ENCODE measurements around the gene SLC8A1.

Gene SLC8A1

DNA sequence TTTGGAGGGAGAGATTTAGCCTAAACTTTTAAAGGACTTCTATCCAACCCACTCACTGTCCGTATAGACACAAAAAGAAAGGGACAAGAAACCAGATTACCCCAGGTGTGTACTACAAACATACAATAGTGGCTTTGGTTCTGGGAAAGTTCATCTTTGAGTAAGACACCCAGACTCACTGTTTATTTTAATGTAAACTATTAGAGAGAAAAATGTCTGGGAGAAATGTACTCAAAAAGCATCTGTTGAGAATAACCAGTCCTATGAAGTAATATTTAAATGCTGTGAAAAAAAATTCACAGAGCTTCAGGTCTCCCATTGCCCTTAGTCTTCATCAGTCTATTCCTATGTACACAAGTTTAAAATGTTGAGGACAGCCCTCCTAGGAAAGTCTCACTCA is 107.5 kb downstream of the SLC8A1 start:
- Mint-ChIP-seq H3K27ac (no peak overlapping the region), H3K36me3 (no peaks in the 10 kb centered on the region), H3K4me3 (no peak overlapping the region), H3K9me3 (peaks cover 8% of the 10 kb centered on the region), H3K4me1 (no peaks in the 10 kb centered on the region)
- ATAC-seq (no peak), DNase-seq (ENCODE audit: low spot score in 2 of 2) (no peak)

DNA sequence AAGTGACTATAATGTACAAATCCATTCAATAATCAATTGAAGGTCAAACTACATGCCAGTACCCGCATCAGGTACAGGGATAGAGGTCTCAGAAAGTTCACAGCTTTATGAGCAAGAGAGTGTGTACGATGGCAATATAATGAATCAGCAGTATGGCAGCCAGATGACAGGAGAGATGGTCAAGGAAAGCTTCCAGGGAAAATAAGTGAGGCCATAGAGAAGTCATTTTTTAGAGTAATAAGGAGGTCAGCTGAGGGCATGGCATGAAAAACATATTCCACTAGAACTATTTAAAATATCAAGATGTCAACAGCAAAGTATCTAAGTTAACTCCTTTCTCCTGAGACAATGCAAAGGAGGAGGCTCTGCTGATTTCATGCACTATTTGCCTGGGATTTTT is 108.0 kb downstream of the SLC8A1 start:
- DNase-seq (ENCODE audit: low spot score in 2 of 2) (no peak), ATAC-seq (no peak)
- Mint-ChIP-seq H3K36me3 (no peaks in the 10 kb centered on the region), H3K4me3 (no peak overlapping the region), H3K4me1 (no peaks in the 10 kb centered on the region), H3K27ac (no peak overlapping the region), H3K9me3 (peaks cover 9% of the 10 kb centered on the region)

DNA sequence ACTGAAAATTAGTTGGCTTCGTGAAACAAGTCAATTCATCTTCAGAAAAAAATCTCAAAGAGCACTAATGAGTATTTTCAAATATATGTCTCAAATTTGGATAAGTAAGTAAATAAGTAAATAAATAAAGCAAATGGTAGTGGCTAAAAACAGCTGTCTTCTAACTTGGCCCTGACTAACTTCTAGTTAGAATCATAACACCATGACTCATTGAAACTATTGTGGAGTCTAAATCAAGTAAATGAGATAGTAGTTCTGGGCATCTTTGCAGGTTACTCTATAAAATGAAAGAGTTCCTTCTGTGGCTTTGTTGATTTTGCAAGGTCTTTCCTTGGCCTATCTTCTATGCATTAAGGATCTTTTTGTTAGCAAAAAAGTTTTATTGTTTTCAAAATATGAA is 110.7 kb downstream of the SLC8A1 start:
- no peak overlapping the region for H3K27ac Mint-ChIP-seq
- H3K4me3 Mint-ChIP-seq: no peak overlapping the region
- H3K9me3 Mint-ChIP-seq: peaks cover 5% of the 10 kb centered on the region
- no peak for ATAC-seq
- H3K36me3 Mint-ChIP-seq: no peaks in the 10 kb centered on the region
- H3K4me1 Mint-ChIP-seq: no peaks in the 10 kb centered on the region
- DNase-seq (ENCODE audit: low spot score in 2 of 2): no peak

DNA sequence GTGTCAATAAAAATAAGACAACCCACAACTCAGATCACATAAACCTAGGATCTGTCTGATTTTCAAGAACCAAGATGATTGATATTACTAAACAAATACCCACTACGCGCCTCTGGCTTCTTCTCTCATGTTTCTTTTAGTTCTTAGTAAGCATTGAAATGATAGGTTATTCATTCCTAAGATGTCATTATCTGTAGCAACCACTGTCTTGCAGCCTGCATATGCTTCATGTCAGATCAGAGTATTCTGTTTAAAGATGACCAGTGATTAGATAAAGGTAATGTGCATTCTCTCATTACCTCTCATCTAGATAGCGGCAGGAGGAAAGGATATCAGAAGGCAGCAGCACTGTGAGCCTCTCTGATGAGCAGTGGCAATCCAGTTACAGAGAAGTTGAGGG is 112.9 kb downstream of the SLC8A1 start:
- Mint-ChIP-seq H3K27ac (no peak overlapping the region), H3K9me3 (peaks cover 5% of the 10 kb centered on the region)

GRCh38 chr2:40332191-40332826 is 119.6 kb downstream of the SLC8A1 start:
- H3K4me3 Mint-ChIP-seq: no peak overlapping the region
- ATAC-seq: no peak
- peaks cover 6% of the 10 kb centered on the region for H3K9me3 Mint-ChIP-seq
- H3K4me1 Mint-ChIP-seq: no peaks in the 10 kb centered on the region
- H3K27ac Mint-ChIP-seq: no peak overlapping the region
- DNase-seq (ENCODE audit: low spot score in 2 of 2): no peak
- H3K36me3 Mint-ChIP-seq: no peaks in the 10 kb centered on the region

More for the DNA sequence above, 112.9 kb downstream of the SLC8A1 start:
- Mint-ChIP-seq H3K36me3 (no peaks in the 10 kb centered on the region), H3K4me3 (no peak overlapping the region), H3K4me1 (no peaks in the 10 kb centered on the region)
- ATAC-seq (no peak), DNase-seq (ENCODE audit: low spot score in 2 of 2) (no peak)

- no peaks in the 10 kb centered on the region for H3K36me3 Mint-ChIP-seq
- peaks cover 6% of the 10 kb centered on the region for H3K9me3 Mint-ChIP-seq
- no peak overlapping the region for H3K27ac Mint-ChIP-seq
- no peak overlapping the region for H3K4me3 Mint-ChIP-seq
- ATAC-seq (no peak), DNase-seq (ENCODE audit: low spot score in 2 of 2) (no peak)
- H3K4me1 Mint-ChIP-seq: no peaks in the 10 kb centered on the region
Observed at GRCh38 chr2:40330096-40330495, 121.8 kb downstream of the SLC8A1 start.

DNA sequence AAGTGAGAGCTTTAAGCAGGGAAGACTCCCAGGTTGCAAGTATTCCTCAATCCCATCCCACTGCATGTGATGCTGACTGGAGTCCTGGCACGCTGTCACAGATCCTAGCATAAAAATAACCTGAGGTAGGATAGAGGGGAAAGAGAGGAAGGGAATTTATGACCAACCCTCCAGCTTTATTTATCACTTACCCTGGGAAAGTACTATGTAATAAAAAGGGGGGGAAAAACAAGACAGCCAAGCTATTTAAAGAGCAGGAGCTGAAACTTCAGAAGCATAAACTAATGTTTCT is 122.2 kb downstream of the SLC8A1 start:
- DNase-seq (ENCODE audit: low spot score in 2 of 2) (no peak), ATAC-seq (no peak)
- no peaks in the 10 kb centered on the region for H3K4me1 Mint-ChIP-seq
- no peak overlapping the region for H3K4me3 Mint-ChIP-seq
- H3K9me3 Mint-ChIP-seq: peaks cover 8% of the 10 kb centered on the region
- no peaks in the 10 kb centered on the region for H3K36me3 Mint-ChIP-seq
- no peak overlapping the region for H3K27ac Mint-ChIP-seq

GRCh38 chr2:40325116-40325515 is 126.8 kb downstream of the SLC8A1 start:
- Mint-ChIP-seq H3K4me1 (no peaks in the 10 kb centered on the region), H3K4me3 (no peak overlapping the region), H3K27ac (no peak overlapping the region), H3K9me3 (peaks cover 11% of the 10 kb centered on the region), H3K36me3 (no peaks in the 10 kb centered on the region)
- DNase-seq (ENCODE audit: low spot score in 2 of 2) (no peak), ATAC-seq (no peak)

- no peaks in the 10 kb centered on the region for H3K4me1 Mint-ChIP-seq
- no peaks in the 10 kb centered on the region for H3K36me3 Mint-ChIP-seq
Observed at GRCh38 chr2:40324656-40325055, 127.2 kb downstream of the SLC8A1 start.

GRCh38 chr2:40321822-40322221 is 130.1 kb downstream of the SLC8A1 start:
- Mint-ChIP-seq H3K4me1 (no peaks in the 10 kb centered on the region), H3K36me3 (no peaks in the 10 kb centered on the region), H3K27ac (no peak overlapping the region), H3K4me3 (no peak overlapping the region), H3K9me3 (peaks cover 5% of the 10 kb centered on the region)
- DNase-seq (ENCODE audit: low spot score in 2 of 2): no peak
- ATAC-seq: no peak

More at GRCh38 chr2:40324656-40325055, 127.2 kb downstream of the SLC8A1 start:
- no peak for ATAC-seq
- no peak for DNase-seq (ENCODE audit: low spot score in 2 of 2)
- Mint-ChIP-seq H3K4me3 (no peak overlapping the region), H3K27ac (no peak overlapping the region), H3K9me3 (peaks cover 11% of the 10 kb centered on the region)

DNA sequence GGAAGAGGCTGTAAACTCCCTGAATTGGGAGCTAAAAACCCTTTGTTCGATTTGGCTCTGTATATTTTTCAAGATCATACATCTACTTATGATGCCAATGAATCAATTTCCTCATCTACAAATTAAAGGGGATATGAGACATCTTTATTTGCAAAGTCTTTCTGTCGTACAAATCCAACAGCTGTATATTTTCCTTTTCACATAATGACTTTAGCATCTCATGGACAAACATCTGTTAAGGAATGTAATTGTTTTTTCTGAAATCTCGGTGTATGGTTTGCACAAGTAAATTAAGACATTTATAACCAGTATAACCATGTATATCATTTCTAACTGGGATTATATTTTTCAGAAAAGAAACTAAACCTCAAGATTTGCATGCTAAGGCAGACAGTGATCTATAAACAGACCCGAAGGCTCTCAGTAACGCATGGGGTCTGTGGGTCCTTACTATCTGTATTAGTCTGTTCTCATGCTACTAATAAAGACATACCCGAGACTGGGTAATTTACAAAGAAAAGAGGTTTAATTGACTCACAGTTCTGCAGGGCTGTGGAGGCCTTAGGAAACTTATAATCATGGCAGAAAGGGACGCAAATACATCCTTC is 130.8 kb downstream of the SLC8A1 start:
- no peaks in the 10 kb centered on the region for H3K4me1 Mint-ChIP-seq
- no peaks in the 10 kb centered on the region for H3K36me3 Mint-ChIP-seq
- no peak overlapping the region for H3K4me3 Mint-ChIP-seq
- peaks cover 5% of the 10 kb centered on the region for H3K9me3 Mint-ChIP-seq
- H3K27ac Mint-ChIP-seq: no peak overlapping the region
- no peak for DNase-seq (ENCODE audit: low spot score in 2 of 2)
- no peak for ATAC-seq

DNA sequence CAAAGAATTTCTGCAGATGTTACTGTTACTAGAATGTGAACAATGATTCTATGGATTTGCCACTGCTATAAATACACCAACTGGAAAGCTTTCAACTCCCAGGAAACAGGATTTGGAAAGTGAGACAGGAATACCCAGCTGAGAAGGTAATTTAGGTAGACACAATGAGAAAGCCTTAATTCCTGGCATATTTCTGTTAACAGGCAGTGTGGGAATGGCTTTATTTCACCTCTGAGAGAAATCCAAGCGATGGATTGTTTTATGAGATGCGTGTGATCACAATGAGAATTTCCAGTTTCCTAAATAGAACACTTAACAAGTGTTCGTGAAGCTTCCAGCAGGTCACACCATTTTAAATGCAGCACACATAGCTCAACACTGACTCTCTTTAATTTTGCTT is 133.0 kb downstream of the SLC8A1 start:
- DNase-seq (ENCODE audit: low spot score in 2 of 2) (no peak), ATAC-seq (no peak)
- no peaks in the 10 kb centered on the region for H3K4me1 Mint-ChIP-seq
- H3K4me3 Mint-ChIP-seq: no peak overlapping the region
- no peak overlapping the region for H3K27ac Mint-ChIP-seq
- H3K9me3 Mint-ChIP-seq: no peaks in the 10 kb centered on the region
- no peaks in the 10 kb centered on the region for H3K36me3 Mint-ChIP-seq

DNA sequence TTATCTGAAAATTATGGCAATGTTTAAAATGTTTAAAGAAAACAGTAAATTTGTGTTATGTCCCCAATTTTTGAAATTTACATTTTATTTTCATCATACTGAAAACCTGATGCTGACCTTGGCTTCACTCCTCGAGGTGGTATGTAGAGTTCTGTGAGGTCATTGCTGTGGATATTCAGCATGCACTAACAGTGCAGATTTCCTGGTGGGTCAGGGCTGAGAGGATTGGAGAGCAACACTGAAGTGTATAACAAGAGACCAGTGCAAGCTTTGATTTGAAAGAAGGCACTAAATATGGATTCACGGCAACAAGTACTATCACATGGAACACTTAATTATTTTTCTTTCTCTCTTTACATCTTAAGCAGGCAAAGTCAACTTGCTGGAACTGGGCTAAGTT is 134.1 kb downstream of the SLC8A1 start:
- Mint-ChIP-seq H3K4me3 (no peak overlapping the region), H3K4me1 (no peaks in the 10 kb centered on the region), H3K27ac (no peak overlapping the region), H3K9me3 (no peaks in the 10 kb centered on the region), H3K36me3 (no peaks in the 10 kb centered on the region)
- DNase-seq (ENCODE audit: low spot score in 2 of 2) (no peak), ATAC-seq (no peak)

- H3K4me1 Mint-ChIP-seq: no peaks in the 10 kb centered on the region
- H3K27ac Mint-ChIP-seq: no peak overlapping the region
- ATAC-seq: no peak
- H3K4me3 Mint-ChIP-seq: no peak overlapping the region
- DNase-seq (ENCODE audit: low spot score in 2 of 2): no peak
- no peaks in the 10 kb centered on the region for H3K9me3 Mint-ChIP-seq
- H3K36me3 Mint-ChIP-seq: no peaks in the 10 kb centered on the region
Observed at GRCh38 chr2:40317046-40317445, 134.8 kb downstream of the SLC8A1 start.

- ATAC-seq (no peak), DNase-seq (ENCODE audit: low spot score in 2 of 2) (no peak)
- H3K4me3 Mint-ChIP-seq: no peak overlapping the region
- H3K9me3 Mint-ChIP-seq: no peaks in the 10 kb centered on the region
- H3K4me1 Mint-ChIP-seq: no peaks in the 10 kb centered on the region
- H3K36me3 Mint-ChIP-seq: no peaks in the 10 kb centered on the region
- no peak overlapping the region for H3K27ac Mint-ChIP-seq
Observed at GRCh38 chr2:40316620-40317019, 135.3 kb downstream of the SLC8A1 start.

GRCh38 chr2:40315683-40316082 is 136.2 kb downstream of the SLC8A1 start:
- H3K27ac Mint-ChIP-seq: no peak overlapping the region
- ATAC-seq: no peak
- DNase-seq (ENCODE audit: low spot score in 2 of 2): no peak

GRCh38 chr2:40311026-40311425 is 140.9 kb downstream of the SLC8A1 start:
- Mint-ChIP-seq H3K4me1 (no peaks in the 10 kb centered on the region), H3K4me3 (no peak overlapping the region), H3K27ac (no peak overlapping the region)

More at GRCh38 chr2:40315683-40316082, 136.2 kb downstream of the SLC8A1 start:
- Mint-ChIP-seq H3K4me1 (no peaks in the 10 kb centered on the region), H3K4me3 (no peak overlapping the region), H3K9me3 (no peaks in the 10 kb centered on the region), H3K36me3 (no peaks in the 10 kb centered on the region)

More at GRCh38 chr2:40311026-40311425, 140.9 kb downstream of the SLC8A1 start:
- Mint-ChIP-seq H3K9me3 (no peaks in the 10 kb centered on the region), H3K36me3 (no peaks in the 10 kb centered on the region)
- DNase-seq (ENCODE audit: low spot score in 2 of 2) (no peak), ATAC-seq (no peak)
